CD4-positive, alpha-beta T cell treated with Interferon alpha-2 for 1 hour (primary cell): ENCODE measurements around the gene BEST4.
"Not testable (repeated sequence)": the region's sequence is repeated elsewhere in the genome, so short reads cannot be mapped to it uniquely, and the experiment has no call there.

Experiments
- DNase-seq, 2 donors: peaks; one replicate each; pipeline ENCODE4 v3.0.0-alpha.2; 2020 to 2022

BEST4 gene

DNA sequence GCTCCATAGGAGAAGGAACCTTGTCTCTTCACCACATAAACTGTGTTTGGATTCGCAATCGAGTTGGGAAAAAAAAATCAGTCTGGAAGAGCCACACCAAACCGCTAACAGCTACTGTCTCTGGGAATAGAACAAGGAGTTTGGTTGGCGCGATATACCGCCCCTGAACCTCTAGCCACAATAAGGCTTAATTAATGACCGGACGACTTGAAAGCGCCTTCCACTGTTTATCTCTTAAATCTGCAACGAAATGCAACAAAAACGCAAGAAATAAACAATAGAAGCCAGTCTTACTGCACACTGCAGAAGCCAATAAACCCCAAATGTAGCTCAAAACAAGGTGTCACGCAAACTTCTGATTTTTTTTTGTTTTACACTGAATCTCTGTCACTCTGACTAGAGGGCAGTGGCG is 31.2 kb upstream of the BEST4 start:
- DNase-seq, result no peak

DNA sequence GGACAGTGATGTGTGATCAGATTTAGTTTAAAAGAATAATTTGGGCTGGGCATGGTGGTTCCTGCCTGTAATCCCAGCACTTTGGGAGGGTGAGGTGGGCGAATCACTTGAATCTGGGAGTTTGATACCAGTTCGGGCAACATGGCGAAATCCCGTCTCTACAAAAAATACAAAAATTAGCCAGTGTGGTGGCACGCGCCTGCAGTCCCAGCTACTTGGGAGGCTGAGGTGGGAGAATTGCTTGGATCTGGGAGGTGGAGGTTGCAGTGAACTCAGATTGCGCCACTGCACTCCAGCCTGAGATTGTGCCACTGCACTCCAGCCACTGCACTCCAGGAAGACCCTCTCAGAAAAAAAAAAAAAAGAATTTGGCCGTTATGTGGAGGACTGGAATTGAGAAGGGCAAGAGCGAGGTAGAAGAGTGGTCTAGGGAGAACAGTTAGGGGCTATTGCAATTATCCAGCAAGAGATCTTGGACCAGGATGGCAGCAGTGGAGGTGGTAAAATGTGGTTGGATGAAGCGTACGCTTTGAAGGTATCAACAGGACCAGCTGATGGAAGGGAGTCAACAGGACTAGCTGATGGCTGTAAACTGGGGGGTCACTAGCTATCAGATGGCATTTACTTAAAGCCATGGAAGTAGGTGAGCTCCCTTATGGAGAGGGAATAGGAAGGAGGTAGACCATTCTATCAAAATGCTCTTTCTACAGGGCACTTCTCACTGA is 30.0 kb upstream of the BEST4 start:
- DNase-seq, result no peak

DNA sequence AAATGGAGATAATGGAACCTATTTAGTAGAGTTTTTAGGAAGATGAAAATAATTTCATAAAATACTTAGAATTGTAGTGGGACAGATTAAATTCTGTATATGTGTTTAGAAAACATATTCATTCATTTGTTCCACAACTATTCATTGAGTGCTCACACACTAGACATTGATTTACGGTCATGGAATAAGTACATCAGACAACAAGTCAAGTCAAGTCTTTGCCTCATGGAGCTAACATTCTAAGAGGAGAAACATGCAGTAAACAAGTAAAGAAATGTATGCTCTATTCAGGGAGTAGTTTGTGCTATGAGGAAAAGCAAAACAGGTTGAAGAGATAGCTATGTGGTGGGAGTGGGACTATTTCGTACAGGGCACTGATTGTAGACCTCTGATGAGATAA is 29.3 kb upstream of the BEST4 start:
- DNase-seq, result no peak

- DNase-seq, result not testable (repeated sequence)
Measured at GRCh38 chr1:44815926-44816325, 28.0 kb upstream of the BEST4 start.

GRCh38 chr1:44812822-44813543 is 25.0 kb upstream of the BEST4 start:
- DNase-seq, result no peak

GRCh38 chr1:44811234-44811633 is 23.3 kb upstream of the BEST4 start:
- DNase-seq, result no peak

GRCh38 chr1:44810762-44811105 is 22.8 kb upstream of the BEST4 start:
- DNase-seq, result not testable (repeated sequence)

- peak; percentile 33 to 59 for DNase-seq
Measured at GRCh38 chr1:44810101-44810761, 22.3 kb upstream of the BEST4 start.

GRCh38 chr1:44808938-44809917 is 21.3 kb upstream of the BEST4 start:
- DNase-seq, result peak; percentile 88 to 91

DNA sequence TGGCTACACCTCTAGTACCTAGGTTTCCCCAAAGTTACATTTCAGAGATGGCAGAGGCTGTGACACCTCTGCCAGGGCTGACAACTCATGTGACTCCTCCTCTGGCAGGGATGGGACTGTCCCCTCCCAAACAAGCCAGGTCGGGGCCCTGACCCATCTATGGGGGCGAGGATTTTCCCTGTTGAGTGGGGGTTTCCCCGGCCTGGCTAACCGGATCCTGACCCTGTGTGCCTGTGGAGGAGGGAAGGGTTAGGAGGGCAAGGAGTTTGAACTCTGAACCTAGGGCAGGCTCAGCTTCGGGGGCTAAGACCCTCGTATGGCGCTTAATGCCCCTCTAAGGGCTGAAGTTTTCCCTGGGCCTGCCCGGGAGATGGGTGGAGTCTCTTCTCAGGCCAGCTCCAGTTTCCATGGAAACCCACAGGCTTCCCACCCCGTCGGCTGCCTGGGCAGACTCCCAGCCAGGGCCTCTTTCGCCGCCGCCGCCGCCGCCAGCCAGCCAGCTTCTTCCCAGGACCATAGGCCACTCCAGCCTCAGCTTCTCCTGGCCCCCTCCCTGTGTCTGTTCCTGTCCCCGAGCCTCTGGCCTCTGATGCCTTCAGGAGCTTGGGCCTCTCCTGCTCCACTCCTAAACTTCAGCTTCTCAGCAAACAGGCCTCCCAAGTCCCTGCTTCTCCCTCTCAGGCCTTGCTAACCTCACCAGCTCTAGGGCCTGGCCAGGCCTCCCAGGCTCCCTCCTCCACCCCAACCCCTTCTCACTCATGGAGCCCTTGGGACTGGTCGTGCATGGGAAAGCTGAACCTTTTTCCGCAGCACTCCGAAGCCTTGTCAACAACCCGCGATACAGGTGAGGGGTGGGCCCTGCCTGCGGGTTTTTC is 20.3 kb upstream of the BEST4 start, which contains the start of gene BTBD19:
Gene BTBD19 (plus strand): TSS at position 461 of the 875 bp plus-strand sequence. CDS start 298 bp downstream, at position 759.
- peak in 1 of 2 donors; percentile 83 for DNase-seq

DNA sequence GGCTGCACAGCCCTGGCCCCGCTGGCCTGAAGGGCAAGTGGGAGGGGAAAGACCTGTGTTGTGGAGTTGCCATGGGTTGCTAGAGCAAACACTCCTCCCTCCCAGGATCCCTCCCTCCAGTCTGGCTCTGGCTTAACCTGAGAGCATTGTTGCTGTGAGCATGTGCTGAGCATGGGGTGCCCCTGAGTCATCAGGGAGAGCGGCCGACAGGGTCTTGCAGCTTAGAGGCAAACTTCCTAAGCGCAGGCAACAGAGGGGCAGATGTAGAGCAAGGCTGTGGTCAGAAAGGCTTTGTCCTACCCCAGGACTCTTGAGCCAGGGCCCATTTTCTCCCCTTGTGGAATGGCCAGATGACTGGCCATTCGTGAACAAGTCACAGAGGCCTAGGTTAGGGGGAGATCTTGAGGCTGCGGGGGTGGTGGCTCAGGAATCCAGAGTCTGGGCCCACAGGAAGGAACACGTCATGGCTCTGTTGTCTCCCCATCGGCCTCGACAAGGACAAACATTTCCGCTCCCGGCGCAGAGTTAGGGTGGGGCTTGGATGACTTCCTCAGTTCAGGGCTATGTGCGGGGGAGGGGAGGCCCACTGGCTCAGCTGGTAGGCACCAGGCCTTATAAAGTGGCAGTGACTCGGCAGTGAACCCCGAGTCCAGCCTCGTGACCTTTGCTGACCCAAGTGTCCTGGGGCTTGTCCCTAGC is 19.5 kb upstream of the BEST4 start:
- peak; percentile 92 to 93 for DNase-seq

- DNase-seq, result peak in 1 of 2 donors; percentile 30
Measured at GRCh38 chr1:44806704-44807363, 18.9 kb upstream of the BEST4 start, which contains the start of gene DYNLT4. Gene DYNLT4, minus strand, starts transcription at chr1:44807351. Its CDS starts 683 bp downstream, at chr1:44806668.

DNA sequence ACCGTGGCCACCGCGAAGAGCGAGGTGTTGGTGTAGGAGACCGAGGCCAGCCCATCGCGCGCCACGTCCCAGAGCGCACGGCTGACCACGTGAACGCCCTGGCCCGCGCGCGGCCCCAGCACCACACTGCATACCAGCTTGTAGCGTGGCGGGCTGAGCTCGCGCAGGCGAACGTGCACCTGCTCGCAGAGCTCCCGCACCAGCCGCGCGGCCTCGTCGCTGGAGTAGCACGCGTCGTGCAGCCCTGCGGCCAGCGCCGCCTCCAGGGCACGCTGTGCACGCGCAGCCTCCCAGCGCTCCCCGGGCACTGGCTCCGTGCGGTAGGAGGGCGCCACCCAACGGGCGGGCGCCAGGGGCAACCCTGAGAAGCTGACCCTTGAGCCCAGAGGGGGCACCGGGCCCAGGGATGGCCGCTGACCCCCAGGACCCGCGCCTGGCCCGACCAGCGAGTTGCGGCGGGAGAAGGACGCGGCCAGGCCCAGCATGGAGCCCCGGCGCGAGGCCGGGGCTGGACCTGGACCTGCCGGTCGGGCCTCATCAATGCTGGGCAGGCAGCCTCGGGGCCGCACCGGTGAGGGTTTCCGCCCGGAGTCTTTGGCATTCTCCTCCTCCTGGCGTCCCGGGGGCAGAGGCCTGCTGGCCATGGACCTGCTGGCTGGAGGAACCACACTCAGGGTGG is 18.2 kb upstream of the BEST4 start:
- no peak for DNase-seq

DNA sequence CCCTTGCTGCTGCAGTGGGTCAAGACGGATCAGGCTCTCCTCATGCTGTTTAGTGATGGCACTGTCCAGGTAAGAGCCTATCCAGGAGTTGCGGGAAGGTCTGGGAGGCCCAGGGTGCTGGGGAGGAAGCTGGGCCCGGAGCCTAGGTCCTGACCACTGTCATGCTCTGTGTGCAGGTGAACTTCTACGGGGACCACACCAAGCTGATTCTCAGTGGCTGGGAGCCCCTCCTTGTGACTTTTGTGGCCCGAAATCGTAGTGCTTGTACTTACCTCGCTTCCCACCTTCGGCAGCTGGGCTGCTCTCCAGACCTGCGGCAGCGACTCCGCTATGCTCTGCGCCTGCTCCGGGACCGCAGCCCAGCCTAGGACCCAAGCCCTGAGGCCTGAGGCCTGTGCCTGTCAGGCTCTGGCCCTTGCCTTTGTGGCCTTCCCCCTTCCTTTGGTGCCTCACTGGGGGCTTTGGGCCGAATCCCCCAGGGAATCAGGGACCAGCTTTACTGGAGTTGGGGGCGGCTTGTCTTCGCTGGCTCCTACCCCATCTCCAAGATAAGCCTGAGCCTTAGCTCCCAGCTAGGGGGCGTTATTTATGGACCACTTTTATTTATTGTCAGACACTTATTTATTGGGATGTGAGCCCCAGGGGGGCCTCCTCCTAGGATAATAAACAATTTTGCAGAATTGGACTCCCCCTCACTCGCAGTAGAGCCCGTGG is 17.5 kb upstream of the BEST4 start:
- peak in 1 of 2 donors; percentile 43 for DNase-seq

- no peak for DNase-seq
Measured at GRCh38 chr1:44803312-44804095, 15.5 kb upstream of the BEST4 start.

- no peak for DNase-seq
Measured at GRCh38 chr1:44803062-44803311, 15.0 kb upstream of the BEST4 start.

DNA sequence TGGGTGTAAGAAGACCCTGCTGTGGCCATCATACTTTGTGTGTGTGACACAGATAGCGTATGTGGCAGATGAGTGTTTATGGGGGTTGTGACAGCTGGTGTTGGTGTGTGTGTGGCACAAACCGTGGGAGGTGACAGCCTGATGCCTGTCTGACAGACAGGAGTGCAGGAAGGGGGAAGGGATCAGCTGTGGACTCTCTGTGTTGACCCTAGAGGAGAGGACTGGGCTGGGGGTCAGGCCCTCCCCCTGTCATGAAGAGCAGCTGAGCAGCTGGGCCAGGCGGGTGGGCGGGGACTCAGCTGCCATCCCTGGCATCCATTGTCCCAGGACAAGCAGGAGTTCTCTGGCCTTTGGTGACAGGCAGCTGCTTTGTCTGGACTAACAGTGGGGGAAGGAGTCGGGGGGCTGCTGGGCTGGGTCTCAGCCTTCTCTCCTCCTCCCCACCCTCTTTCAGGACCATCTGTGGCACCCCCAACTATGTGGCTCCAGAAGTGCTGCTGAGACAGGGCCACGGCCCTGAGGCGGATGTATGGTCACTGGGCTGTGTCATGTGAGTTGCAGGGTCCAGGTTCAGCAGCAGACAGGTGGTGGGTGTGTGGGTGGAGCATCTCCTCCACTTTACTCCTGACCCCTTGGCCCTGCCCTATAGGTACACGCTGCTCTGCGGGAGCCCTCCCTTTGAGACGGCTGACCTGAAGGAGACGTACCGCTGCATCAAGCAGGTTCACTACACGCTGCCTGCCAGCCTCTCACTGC is 14.5 kb upstream of the BEST4 start:
- no peak for DNase-seq
